ENCODE results near the gene UQCC5.

The UQCC5 gene

GRCh38 chr3:52512105-52512504 lies 24.3 kb upstream of the UQCC5 start:
- no peak overlapping the region for H3K27ac ChIP-seq (replicated peaks)
- TF ChIP-seq REST (IDR thresholded peaks at IDR 0.05; ENCODE audit: insufficient replicate concordance, low read depth) (no peak), SPI1 (IDR thresholded peaks at IDR 0.05; ENCODE audit: borderline replicate concordance, low read depth) (no peak), GABPA (IDR thresholded peaks at IDR 0.05; ENCODE audit: low read depth) (no peak), CTCF (IDR thresholded peaks at IDR 0.05; ENCODE audit: insufficient read depth, low read length) (no peak), POLR2AphosphoS5 (IDR thresholded peaks at IDR 0.05; ENCODE audit: low read depth) (no peak)
- H3K4me3 ChIP-seq (replicated peaks; ENCODE audit: insufficient read depth, low read length), result no peak overlapping the region
- no peaks in the 10 kb centered on the region for H3K27me3 ChIP-seq (ENCODE audit: insufficient read depth, poor library complexity, severe bottlenecking)
- DNase-seq (ENCODE audit: low read depth in 1 of 2, low spot score in 1 of 2), result no peak

GRCh38 chr3:52512727-52513126 lies 23.7 kb upstream of the UQCC5 start:
- no peaks in the 10 kb centered on the region for H3K27me3 ChIP-seq (ENCODE audit: insufficient read depth, poor library complexity, severe bottlenecking)
- H3K27ac ChIP-seq (replicated peaks), result no peak overlapping the region
- TF ChIP-seq REST (IDR thresholded peaks at IDR 0.05; ENCODE audit: insufficient replicate concordance, low read depth), result no peak
- no peak for TF ChIP-seq POLR2AphosphoS5 (IDR thresholded peaks at IDR 0.05; ENCODE audit: low read depth)
- no peak for DNase-seq (ENCODE audit: low read depth in 1 of 2, low spot score in 1 of 2)
- no peak overlapping the region for H3K4me3 ChIP-seq (replicated peaks; ENCODE audit: insufficient read depth, low read length)

GRCh38 chr3:52513281-52513680 lies 23.1 kb upstream of the UQCC5 start:
- TF ChIP-seq SPI1 (IDR thresholded peaks at IDR 0.05; ENCODE audit: borderline replicate concordance, low read depth), result no peak
- TF ChIP-seq POLR2AphosphoS5 (IDR thresholded peaks at IDR 0.05; ENCODE audit: low read depth), result no peak
- TF ChIP-seq GABPA (IDR thresholded peaks at IDR 0.05; ENCODE audit: low read depth), result no peak
- DNase-seq (ENCODE audit: low read depth in 1 of 2, low spot score in 1 of 2), result no peak
- Histone ChIP-seq H3K27me3 (ENCODE audit: insufficient read depth, poor library complexity, severe bottlenecking) (no peaks in the 10 kb centered on the region), H3K4me3 (replicated peaks; ENCODE audit: insufficient read depth, low read length) (no peak overlapping the region), H3K27ac (replicated peaks) (no peak overlapping the region)

GRCh38 chr3:52514576-52514975 lies 21.8 kb upstream of the UQCC5 start:
- no peak overlapping the region for H3K4me3 ChIP-seq (replicated peaks; ENCODE audit: insufficient read depth, low read length)
- no peaks in the 10 kb centered on the region for H3K27me3 ChIP-seq (ENCODE audit: insufficient read depth, poor library complexity, severe bottlenecking)
- H3K27ac ChIP-seq (replicated peaks), result no peak overlapping the region
- DNase-seq (ENCODE audit: low read depth in 1 of 2, low spot score in 1 of 2), result no peak
- no peak for TF ChIP-seq GABPA (IDR thresholded peaks at IDR 0.05; ENCODE audit: low read depth)
- no peak for TF ChIP-seq CTCF (IDR thresholded peaks at IDR 0.05; ENCODE audit: insufficient read depth, low read length)
- TF ChIP-seq REST (IDR thresholded peaks at IDR 0.05; ENCODE audit: insufficient replicate concordance, low read depth), result no peak
- no peak for TF ChIP-seq POLR2AphosphoS5 (IDR thresholded peaks at IDR 0.05; ENCODE audit: low read depth)
- TF ChIP-seq SPI1 (IDR thresholded peaks at IDR 0.05; ENCODE audit: borderline replicate concordance, low read depth), result no peak

All from HL-60 (cell line).